T47D (cell line): ENCODE measurements around the gene ZNF622.
"Not testable (repeated sequence)": the region's sequence is repeated elsewhere in the genome, so short reads cannot be mapped to it uniquely, and the experiment has no call there.

Experiments used
- DNase-seq, 2 experiments: peaks; one replicate each; pipeline versions ENCODE4 v3.0.0 to v3.0.0-alpha.2; 2011 to 2012; ENCODE audit warnings: low read depth in 1 of 2, low spot score in 1 of 2
- JUND ChIP-seq: IDR thresholded peaks from 2 replicates; pipeline ENCODE4 v1.6.1; 2012; ENCODE audit warnings: low read depth
- in situ Hi-C: cut with HindIII; loops from 2 replicates; pipeline ENCODE4 v1.10.0; 2016; ENCODE audit warnings: low sequenced_read_pairs, low pct_unique_long_range_greater_than_20kb

The ZNF622 gene

GRCh38 chr5:16450163-16450562, 15.4 kb downstream of the ZNF622 start:
- in situ Hi-C loops: no loop called here

GRCh38 chr5:16446993-16447392, 18.6 kb downstream of the ZNF622 start:
- no peak for DNase-seq
- in situ Hi-C loops: no loop called here
- TF ChIP-seq JUND: no peak

More at GRCh38 chr5:16450163-16450562, 15.4 kb downstream of the ZNF622 start:
- DNase-seq: no peak
- TF ChIP-seq JUND: no peak

GRCh38 chr5:16437977-16438376, 27.6 kb downstream of the ZNF622 start:
- TF ChIP-seq JUND: no peak
- in situ Hi-C loops: no loop called here
- DNase-seq: peak; percentile 15 to 23

GRCh38 chr5:16436065-16436682, 29.4 kb downstream of the ZNF622 start:
- in situ Hi-C loops, DNase-seq: not testable (repeated sequence)

GRCh38 chr5:16431490-16431889, 34.1 kb downstream of the ZNF622 start:
- in situ Hi-C loops: no loop called here
- no peak for DNase-seq
- TF ChIP-seq JUND: no peak

GRCh38 chr5:16430349-16431089, 35.1 kb downstream of the ZNF622 start:
- DNase-seq: no peak
- no peak for TF ChIP-seq JUND
- in situ Hi-C loops: no loop called here

GRCh38 chr5:16428359-16428758, 37.2 kb downstream of the ZNF622 start:
- in situ Hi-C loops: no loop called here
- TF ChIP-seq JUND: no peak
- no peak for DNase-seq

- TF ChIP-seq JUND: no peak
- in situ Hi-C loops: no loop called here
- DNase-seq: no peak
These were observed 38.0 kb downstream of the ZNF622 start for GRCh38 chr5:16427587-16427986.

- in situ Hi-C loops: no loop called here
- TF ChIP-seq JUND: no peak
- no peak for DNase-seq
These were observed 47.1 kb downstream of the ZNF622 start for GRCh38 chr5:16418471-16418922.

- no peak for TF ChIP-seq JUND
- no peak for DNase-seq
- in situ Hi-C loops: no loop called here
These were observed 48.1 kb downstream of the ZNF622 start for GRCh38 chr5:16417398-16418074.

- in situ Hi-C loops: no loop called here
- TF ChIP-seq JUND: no peak
- DNase-seq: no peak
These were observed 50.7 kb downstream of the ZNF622 start for GRCh38 chr5:16414861-16415260.

GRCh38 chr5:16413166-16413860, 52.3 kb downstream of the ZNF622 start:
- no peak for DNase-seq
- in situ Hi-C loops: no loop called here
- no peak for TF ChIP-seq JUND
